HCT116 (cell line): ENCODE measurements around the gene SLIT1. TPM values are rescaled to one million over a fixed set of nuclear protein-coding genes. Genes with fewer than 3 reads are reported as not detected.

Source experiments
- ATAC-seq: fragments of 200-7000 bp; cut with Tn5 transposase; 2 replicates; pipeline ENCODE4 v1.9.1; 2020; ENCODE audit warnings: mild to moderate bottlenecking, moderate library complexity
- BruUV-seq: library from RNA; stranded (reverse); fragments of 400-500 nt; replicated peaks from 2 replicates; lab custom pipeline; 2021; lab: Mats Ljungman, UMichigan
- CTCF ChIA-PET: fragments of 300-600 bp; sonication (Branson Sonifier 250); formaldehyde crosslinking; loops from one replicate; lab custom pipeline; 2021; ENCODE audit warnings: antibody characterized with exemption; lab: Charles Lee
- POLR2A ChIA-PET: fragments of 300-600, 350-600 bp; sonication (Branson Sonifier 250); formaldehyde crosslinking; loops from one replicate; lab custom pipeline; 2021; ENCODE audit warnings: antibody characterized with exemption; lab: Charles Lee
- RAD21 ChIA-PET, 2 experiments: fragments of 300-600 bp; sonication (Branson Sonifier 250); formaldehyde crosslinking; loops; one replicate each; lab custom pipeline; 2023; ENCODE audit warnings: low total read pairs in 2 of 2; ENCODE audit not compliant: uncharacterized antibody in 2 of 2, unreplicated experiment in 2 of 2, low non-redundant PET in 1 of 2; lab: Charles Lee
- DNase-seq: peaks from one replicate; pipeline ENCODE4 v3.0.0-alpha.2; 2010; ENCODE audit warnings: low read depth, low spot score
- H2AFZ ChIP-seq: fragments of 200-600 bp; shearing (Covaris generic), sonication (generic); 2 replicates; pipeline ENCODE4 v1.6.1; 2017; ENCODE audit warnings: low read depth, mixed run types, mixed read lengths, antibody characterized with exemption, low read length; ENCODE audit not compliant: poor library complexity, severe bottlenecking
- H3K27ac ChIP-seq: 2 replicates; pipeline ENCODE4 v1.5.1; 2012; ENCODE audit warnings: low read depth, low read length
- H3K27me3 ChIP-seq: fragments of 200-600 bp; sonication (generic); 2 replicates; pipeline ENCODE4 v1.6.1; 2016; ENCODE audit warnings: mixed run types, low read length, mixed read lengths; ENCODE audit not compliant: insufficient read depth
- H3K36me3 ChIP-seq, 2 experiments: fragments of 200-500 bp in 1 of 2; fragments of 200-600 bp in 1 of 2; sonication (Bioruptor generic) in 1 of 2; sonication (generic) in 1 of 2; 2 replicates each; pipeline versions ENCODE4 v1.5.1 to v1.6.1; 2014 to 2016; ENCODE audit warnings: low read length in 2 of 2, inconsistent platforms in 1 of 2, mixed read lengths in 1 of 2, mixed run types in 1 of 2; ENCODE audit not compliant: insufficient read depth in 2 of 2, control insufficient read depth in 1 of 2
- H3K4me1 ChIP-seq, 2 experiments: fragments of 200-600 bp in 1 of 2; sonication (generic) in 1 of 2; 2 replicates each; pipeline versions ENCODE4 v1.5.1 to v1.6.1; 2012 to 2017; ENCODE audit warnings: low read length in 2 of 2, inconsistent platforms in 1 of 2, mild to moderate bottlenecking in 1 of 2, mixed read lengths in 1 of 2, mixed run types in 1 of 2, moderate library complexity in 1 of 2; ENCODE audit not compliant: insufficient read depth in 2 of 2, control insufficient read depth in 1 of 2
- H3K4me2 ChIP-seq: fragments of 200-600 bp; sonication (generic); 2 replicates; pipeline ENCODE4 v1.6.1; 2017; ENCODE audit warnings: mixed run types, low read length, mixed read lengths
- H3K4me3 ChIP-seq, 2 experiments: fragments of 200-600 bp in 1 of 2; sonication (generic) in 1 of 2; replicated peaks in 1 of 2; 2 replicates each; pipeline ENCODE4 v1.5.1; 2011 to 2016; ENCODE audit warnings: low read length in 2 of 2, control low read depth in 1 of 2, low read depth in 1 of 2, mild to moderate bottlenecking in 1 of 2, mixed read lengths in 1 of 2, mixed run types in 1 of 2
- H3K79me2 ChIP-seq: fragments of 200-600 bp; sonication (generic); 2 replicates; pipeline ENCODE4 v1.6.1; 2017; ENCODE audit warnings: mild to moderate bottlenecking, mixed run types, low read length, moderate library complexity, mixed read lengths; ENCODE audit not compliant: insufficient read depth
- H3K9ac ChIP-seq: fragments of 200-600 bp; sonication (generic); 2 replicates; pipeline ENCODE4 v1.6.1; 2016; ENCODE audit warnings: low read length, mixed read lengths
- H3K9me2 ChIP-seq: fragments of 200-600 bp; sonication (generic), shearing (Covaris generic); 2 replicates; pipeline ENCODE4 v1.6.1; 2017; ENCODE audit warnings: mixed run types, mild to moderate bottlenecking, moderate library complexity; ENCODE audit not compliant: insufficient read depth
- H3K9me3 ChIP-seq, 2 experiments: fragments of 200-500 bp in 1 of 2; fragments of 200-600 bp in 1 of 2; sonication (Bioruptor generic) in 1 of 2; sonication (generic) in 1 of 2; 2 replicates each; pipeline ENCODE4 v1.6.1; 2014 to 2017; ENCODE audit warnings: low read length in 2 of 2, mixed read lengths in 2 of 2, inconsistent platforms in 1 of 2, low read depth in 1 of 2, mild to moderate bottlenecking in 1 of 2, mixed run types in 1 of 2, moderate library complexity in 1 of 2; ENCODE audit not compliant: control insufficient read depth in 1 of 2, insufficient read depth in 1 of 2
- H4K20me1 ChIP-seq: fragments of 200-600 bp; sonication (generic), shearing (Covaris generic); 2 replicates; pipeline ENCODE4 v1.6.1; 2017; ENCODE audit warnings: mixed run types, mild to moderate bottlenecking, moderate library complexity; ENCODE audit not compliant: insufficient read depth
- ATF3 ChIP-seq: IDR thresholded peaks from 2 replicates; pipeline ENCODE4 v1.6.1; 2012
- CBX3 ChIP-seq: IDR thresholded peaks from 2 replicates; pipeline ENCODE4 v1.6.1; 2012; ENCODE audit warnings: low read depth
- CEBPB ChIP-seq: IDR thresholded peaks from 2 replicates; pipeline ENCODE4 v1.6.1; 2012; ENCODE audit warnings: low read depth
- CTCF ChIP-seq, 3 experiments: fragments of 200-600 bp in 1 of 3; sonication (generic) in 1 of 3; IDR thresholded peaks in 2 of 3; conservative IDR thresholded peaks in 1 of 3; 2 replicates each; pipeline ENCODE4 v1.5.1; 2012 to 2017; ENCODE audit warnings: low read depth in 2 of 3, low read length in 2 of 3, antibody characterized with exemption in 1 of 3, borderline replicate concordance in 1 of 3, control low read depth in 1 of 3, mild to moderate bottlenecking in 1 of 3, mixed read lengths in 1 of 3, mixed run types in 1 of 3, moderate library complexity in 1 of 3; ENCODE audit not compliant: insufficient read depth in 1 of 3
- EZH2 ChIP-seq: fragments of 200-600 bp; sonication (generic); IDR thresholded peaks from 2 replicates; pipeline ENCODE4 v1.6.1; 2017; ENCODE audit warnings: antibody characterized with exemption, mixed run types
- EZH2phosphoT487 ChIP-seq: fragments of 200-600 bp; IDR thresholded peaks from 2 replicates; pipeline ENCODE4 v1.6.1; 2018; ENCODE audit warnings: antibody characterized with exemption, borderline replicate concordance
- POLR2A ChIP-seq: IDR thresholded peaks from 2 replicates; pipeline ENCODE4 v1.7.0; 2011; ENCODE audit warnings: borderline replicate concordance; ENCODE audit not compliant: insufficient read depth, insufficient read length; ENCODE audit errors: extremely low read depth
- POLR2AphosphoS5 ChIP-seq: IDR thresholded peaks from 2 replicates; pipeline ENCODE4 v1.6.1; 2011; ENCODE audit warnings: mild to moderate bottlenecking, low read depth, low read length, moderate library complexity
- RAD21 ChIP-seq: IDR thresholded peaks from 2 replicates; pipeline ENCODE4 v1.6.1; 2012; ENCODE audit warnings: low read depth, mild to moderate bottlenecking
- REST ChIP-seq: IDR thresholded peaks from 2 replicates; pipeline ENCODE4 v1.6.1; 2012; ENCODE audit warnings: low read depth
- SIN3A ChIP-seq: IDR thresholded peaks from 2 replicates; pipeline ENCODE4 v1.6.1; 2012; ENCODE audit warnings: low read depth
- TCF7L2 ChIP-seq: IDR thresholded peaks from 2 replicates; pipeline ENCODE4 v1.7.0; 2011; ENCODE audit warnings: borderline replicate concordance, inconsistent platforms; ENCODE audit not compliant: insufficient read depth, insufficient read length; ENCODE audit errors: extremely low read depth
- YY1 ChIP-seq: IDR thresholded peaks from 2 replicates; pipeline ENCODE4 v1.6.1; 2011; ENCODE audit warnings: low read length, low read depth, moderate library complexity, mild to moderate bottlenecking; ENCODE audit not compliant: insufficient replicate concordance; ENCODE audit errors: extremely low read depth
- ZBTB33 ChIP-seq: IDR thresholded peaks from 2 replicates; pipeline ENCODE4 v1.6.1; 2011; ENCODE audit warnings: mild to moderate bottlenecking, low read length, moderate library complexity; ENCODE audit not compliant: insufficient replicate concordance; ENCODE audit errors: extremely low read depth
- intact Hi-C: fragments of 100-400 bp; cut with micrococcal nuclease; formaldehyde crosslinking; loops from 2 replicates; pipeline ENCODE4 v1.10.0; 2022
- total RNA-seq: library from RNA; stranded (reverse); gene quantifications from one replicate; pipeline ENCODE4 v1.2.1, GENCODE V29; 2021; ENCODE audit not compliant: unreplicated experiment

Gene SLIT1
- total RNA-seq, 1 experiment from 2014 or later: 0.42 TPM

- H3K4me2 ChIP-seq: no peak overlapping the region
- H3K4me1 ChIP-seq: no peaks in the 10 kb centered on the region
- RAD21 ChIA-PET: no interaction called here
- intact Hi-C loops: no loop called here
- CTCF ChIA-PET: no interaction called here
- no peak overlapping the region for H3K9ac ChIP-seq
- no peak overlapping the region for H3K4me3 ChIP-seq
- H4K20me1 ChIP-seq: no peaks in the 10 kb centered on the region
- no TSS peak for BruUV-seq
- H3K9me2 ChIP-seq: no peaks in the 10 kb centered on the region
- no peaks in the 10 kb centered on the region for H3K36me3 ChIP-seq
- H3K27ac ChIP-seq: no peak overlapping the region
- DNase-seq (no peak), ATAC-seq (no peak)
- no peak overlapping the region for H2AFZ ChIP-seq
- no peaks in the 10 kb centered on the region for H3K9me3 ChIP-seq
- H3K79me2 ChIP-seq: no peaks in the 10 kb centered on the region
- no peak for TF ChIP-seq YY1
- no peak for TF ChIP-seq POLR2AphosphoS5
- no peak for TF ChIP-seq CBX3
- no peak for TF ChIP-seq RAD21
- TF ChIP-seq REST: no peak
- no peak for TF ChIP-seq CEBPB
- TF ChIP-seq SIN3A: no peak
- no peak for TF ChIP-seq TCF7L2
- no peak for TF ChIP-seq ATF3
- no peak for TF ChIP-seq ZBTB33
- TF ChIP-seq CTCF (IDR thresholded peaks at IDR 0.05 in 2 of 3, conservative IDR thresholded peaks at IDR 0.05 in 1 of 3; ENCODE audit: borderline replicate concordance in 1 of 3, insufficient read depth in 1 of 3, low read depth in 2 of 3, low read length in 2 of 3): no peak
- TF ChIP-seq EZH2: no peak
- TF ChIP-seq EZH2phosphoT487: no peak
- TF ChIP-seq POLR2A: no peak
- no peaks in the 10 kb centered on the region for H3K27me3 ChIP-seq
- POLR2A ChIA-PET: no interaction called here
Measured at GRCh38 chr10:96971324-96971723, 214.4 kb downstream of the SLIT1 start.
